22Rv1 (cell line): Measurements from ENCODE around the gene SLC6A8.
"Not testable (repeated sequence)": the region's sequence is repeated elsewhere in the genome, so short reads cannot be mapped to it uniquely, and the experiment has no call there.

ENCODE experiments used
- H3K27ac ChIP-seq: fragments of 450-650 bp; 2 replicates; pipeline ENCODE4 v1.5.1; 2017
- CTCF ChIP-seq: fragments of 450-650 bp; IDR thresholded peaks from 2 replicates; pipeline ENCODE4 v1.5.1; 2017; ENCODE audit warnings: mild to moderate bottlenecking
- ZFX ChIP-seq: fragments of 450-650 bp; IDR thresholded peaks from 2 replicates; pipeline ENCODE4 v1.6.1; 2017; ENCODE audit warnings: antibody characterized with exemption, borderline replicate concordance

SLC6A8 gene

GRCh38 chrX:153693216-153694086 is 5.7 kb downstream of the SLC6A8 start:
- TF ChIP-seq CTCF, result no peak
- TF ChIP-seq ZFX, result no peak
- no peak overlapping the region for H3K27ac ChIP-seq

GRCh38 chrX:153694256-153694655 is 6.5 kb downstream of the SLC6A8 start:
- H3K27ac ChIP-seq, result not testable (repeated sequence)

DNA sequence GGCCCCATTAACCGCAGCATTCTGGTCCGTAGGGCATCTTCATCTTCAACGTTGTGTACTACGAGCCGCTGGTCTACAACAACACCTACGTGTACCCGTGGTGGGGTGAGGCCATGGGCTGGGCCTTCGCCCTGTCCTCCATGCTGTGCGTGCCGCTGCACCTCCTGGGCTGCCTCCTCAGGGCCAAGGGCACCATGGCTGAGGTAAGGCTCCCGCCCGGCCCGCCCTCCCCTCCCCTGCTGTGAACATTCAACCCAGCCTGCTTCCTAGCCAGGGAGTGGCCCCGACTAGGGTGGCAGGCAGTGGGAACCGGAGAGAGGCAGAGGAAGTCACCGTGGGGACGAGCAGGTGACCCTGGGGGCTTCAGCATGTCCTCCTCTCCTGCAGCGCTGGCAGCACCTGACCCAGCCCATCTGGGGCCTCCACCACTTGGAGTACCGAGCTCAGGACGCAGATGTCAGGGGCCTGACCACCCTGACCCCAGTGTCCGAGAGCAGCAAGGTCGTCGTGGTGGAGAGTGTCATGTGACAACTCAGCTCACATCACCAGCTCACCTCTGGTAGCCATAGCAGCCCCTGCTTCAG is 7.1 kb downstream of the SLC6A8 start:
- H3K27ac ChIP-seq, result no peak overlapping the region
- TF ChIP-seq CTCF, result no peak
- no peak for TF ChIP-seq ZFX

DNA sequence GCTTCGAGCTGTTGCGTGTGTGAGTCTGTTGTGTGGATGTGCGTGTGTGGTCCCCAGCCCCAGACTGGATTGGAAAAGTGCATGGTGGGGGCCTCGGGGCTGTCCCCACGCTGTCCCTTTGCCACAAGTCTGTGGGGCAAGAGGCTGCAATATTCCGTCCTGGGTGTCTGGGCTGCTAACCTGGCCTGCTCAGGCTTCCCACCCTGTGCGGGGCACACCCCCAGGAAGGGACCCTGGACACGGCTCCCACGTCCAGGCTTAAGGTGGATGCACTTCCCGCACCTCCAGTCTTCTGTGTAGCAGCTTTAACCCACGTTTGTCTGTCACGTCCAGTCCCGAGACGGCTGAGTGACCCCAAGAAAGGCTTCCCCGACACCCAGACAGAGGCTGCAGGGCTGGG is 8.4 kb downstream of the SLC6A8 start:
- TF ChIP-seq CTCF, result no peak
- no peak overlapping the region for H3K27ac ChIP-seq

- H3K27ac ChIP-seq, result not testable (repeated sequence)
These were observed 8.8 kb downstream of the SLC6A8 start for GRCh38 chrX:153696538-153696937.

DNA sequence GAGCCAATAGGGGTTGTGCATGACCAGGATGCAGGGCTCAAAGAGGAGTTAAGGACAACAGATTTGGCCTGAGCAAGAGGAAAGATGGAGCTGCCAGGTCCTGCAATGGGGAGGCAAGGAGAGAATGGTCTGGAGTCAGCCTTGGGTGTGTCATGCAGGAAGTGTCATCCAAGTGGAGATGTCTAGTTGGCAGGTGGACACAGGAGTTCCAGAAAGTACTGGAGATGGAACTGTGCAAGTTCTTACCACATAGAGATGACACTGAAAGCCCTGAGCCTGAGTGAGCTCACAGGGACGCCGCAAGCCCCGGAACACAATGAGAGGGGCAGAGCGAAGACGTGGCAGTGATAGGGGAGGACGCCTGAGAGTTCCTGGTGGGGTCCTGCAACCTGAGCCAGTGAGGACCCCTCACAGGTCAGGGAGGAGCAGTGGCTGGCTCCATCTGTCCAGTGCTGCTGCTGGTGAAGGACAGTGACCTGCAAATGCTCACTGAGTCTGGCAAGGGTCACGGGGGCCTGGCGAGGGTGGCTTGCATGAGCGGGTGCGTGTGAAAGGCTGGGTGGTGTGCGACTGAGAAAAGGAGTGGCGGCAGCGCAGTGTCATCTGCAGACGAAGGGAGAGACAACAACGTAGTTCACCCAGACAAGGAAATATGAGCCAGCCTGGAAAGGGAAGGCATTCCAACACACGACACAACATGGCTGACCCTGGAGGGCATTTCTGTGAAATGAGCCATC is 9.4 kb downstream of the SLC6A8 start:
- not testable (repeated sequence) for H3K27ac ChIP-seq

DNA sequence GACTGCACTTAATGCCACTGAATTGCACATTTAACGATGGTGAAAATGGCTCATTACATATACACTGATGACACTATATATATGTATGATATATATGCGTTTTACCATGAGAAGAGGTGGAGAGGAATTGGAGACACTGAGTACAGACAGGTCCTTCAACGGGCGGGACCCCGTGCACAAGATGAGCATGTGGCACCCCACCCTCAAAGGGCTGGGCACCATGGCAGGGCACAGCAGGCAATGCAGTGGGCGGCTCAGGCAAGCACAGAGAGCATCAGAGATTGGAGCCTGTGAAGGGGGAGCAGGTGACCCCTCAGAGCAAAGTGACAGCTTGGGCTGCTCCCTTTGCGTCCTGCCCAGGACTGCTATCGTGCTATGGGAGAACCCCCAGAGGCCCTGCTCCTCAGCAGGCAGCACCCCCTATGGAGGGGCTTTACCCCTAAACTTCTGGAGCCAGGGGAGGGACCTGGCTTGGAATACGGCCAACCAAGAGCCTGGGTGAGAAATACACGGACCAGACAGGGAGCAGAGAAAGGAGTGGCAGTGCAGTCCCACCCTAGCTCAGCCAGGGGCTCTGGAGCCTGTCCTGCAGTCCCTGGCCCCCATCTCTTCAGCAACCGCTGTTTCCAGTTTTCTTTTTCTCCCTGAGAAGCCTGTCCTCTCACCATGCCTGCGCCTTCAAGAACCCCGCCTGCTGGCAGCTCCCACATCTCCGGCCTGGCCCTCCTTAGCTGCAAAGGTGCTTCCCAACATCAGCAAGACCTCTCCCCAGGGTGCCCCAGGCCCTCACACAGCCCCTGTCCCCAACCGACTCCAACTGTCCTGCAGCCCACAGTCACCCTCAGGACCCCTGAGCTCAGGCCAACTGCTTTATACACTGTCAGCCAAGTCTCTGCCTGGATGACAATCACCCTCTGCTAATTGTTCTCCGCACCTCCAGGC is 10.5 kb downstream of the SLC6A8 start:
- TF ChIP-seq CTCF (no peak), ZFX (no peak)

DNA sequence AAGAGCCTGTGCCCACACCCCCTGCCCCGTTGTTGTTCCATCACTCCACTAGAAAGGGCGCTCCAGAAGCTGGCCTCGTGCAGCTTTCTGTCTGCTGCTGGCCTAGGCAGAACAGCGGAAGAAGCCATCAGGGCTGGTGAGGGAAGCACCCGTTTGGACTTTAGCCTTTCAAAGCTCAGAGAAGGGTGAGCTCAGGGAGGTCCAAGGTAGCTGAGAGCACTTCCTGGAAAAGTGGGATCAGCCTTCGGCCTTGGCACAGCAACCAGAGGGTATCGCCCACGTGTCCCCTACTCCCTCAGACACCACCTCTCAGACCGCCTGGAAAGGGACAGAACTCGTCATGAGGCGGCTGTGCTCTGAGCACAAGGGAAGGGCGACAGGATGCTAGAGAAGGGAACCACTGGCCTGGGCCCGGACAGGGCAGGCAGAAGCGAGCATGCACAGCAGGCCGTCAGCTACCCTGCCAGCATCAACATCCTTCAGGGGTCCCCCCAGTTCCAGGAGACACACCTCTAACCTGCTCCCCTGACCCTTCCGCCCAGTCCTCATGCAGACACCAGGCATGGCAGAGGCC is 11.6 kb downstream of the SLC6A8 start:
- not testable (repeated sequence) for H3K27ac ChIP-seq

More for the DNA sequence above, 10.5 kb downstream of the SLC6A8 start:
- H3K27ac ChIP-seq, result no peak overlapping the region

DNA sequence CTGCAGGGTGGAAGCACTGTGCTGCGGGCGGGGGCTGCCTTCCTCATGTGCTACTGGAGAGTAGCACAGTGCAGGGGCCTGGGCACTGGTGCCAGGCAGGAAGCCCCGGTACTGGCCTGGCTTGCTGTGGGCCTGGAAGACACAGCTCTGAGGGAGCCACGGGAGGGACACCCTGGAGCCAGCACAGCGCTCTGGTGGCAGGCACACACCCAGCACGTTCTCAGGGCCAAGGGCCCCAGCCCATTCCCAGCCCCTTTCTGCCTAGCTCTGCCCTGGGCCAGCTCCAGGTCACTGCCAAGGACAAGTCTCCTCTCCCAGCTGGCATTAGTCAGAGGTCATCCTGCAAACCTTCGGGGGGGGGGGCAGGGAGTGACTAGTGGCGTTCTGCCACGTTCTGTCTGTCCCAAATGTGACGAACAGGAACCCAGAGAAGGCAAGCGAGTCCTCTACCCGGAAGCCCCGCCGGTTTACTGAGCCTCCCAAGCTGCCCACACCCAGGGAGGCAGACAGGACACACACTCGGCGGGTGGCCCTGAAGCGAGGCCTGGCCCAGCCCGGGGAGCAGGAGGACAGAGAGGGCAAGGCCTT is 12.2 kb downstream of the SLC6A8 start:
- not testable (repeated sequence) for H3K27ac ChIP-seq
